Upper lobe of left lung (tissue), 6 donors: ENCODE results near the gene GCNA. TPM values are rescaled to one million over a fixed set of nuclear protein-coding genes. Genes with fewer than 3 reads are reported as not detected.
"Not testable (repeated sequence)": the region's sequence is repeated elsewhere in the genome, so short reads cannot be mapped to it uniquely, and the experiment has no call there.

Experiments
- ATAC-seq, 2 donors: fragments of 200-7000 bp; cut with Tn5 transposase; one replicate each; pipeline ENCODE4 v1.9.1; 2022; ENCODE audit warnings: mild to moderate bottlenecking in 2 of 2, moderate library complexity in 2 of 2; ENCODE audit not compliant: low FRiP score in 2 of 2
- DNase-seq, 2 donors: peaks; one replicate each; pipeline ENCODE4 v3.0.0-alpha.2; 2019 to 2020
- H3K27ac ChIP-seq, 4 donors: fragments of 200-600 bp; sonication (generic); one replicate each; pipeline ENCODE4 v1.5.1; 2016 to 2019
- H3K27me3 ChIP-seq, 4 donors: fragments of 200-600 bp; sonication (generic); one replicate each; pipeline ENCODE4 v1.5.1; 2017 to 2019
- H3K36me3 ChIP-seq, 4 donors: fragments of 200-600 bp; sonication (generic); one replicate each; pipeline ENCODE4 v1.5.1; 2016 to 2019
- H3K4me1 ChIP-seq, 4 donors: fragments of 200-600 bp; sonication (generic); one replicate each; pipeline ENCODE4 v1.5.1; 2018 to 2019
- H3K4me3 ChIP-seq, 4 donors: fragments of 200-600 bp; sonication (generic); one replicate each; pipeline ENCODE4 v1.5.1; 2017 to 2019; ENCODE audit warnings: mild to moderate bottlenecking in 2 of 4, moderate library complexity in 1 of 4
- H3K9me3 ChIP-seq, 4 donors: fragments of 200-600 bp; sonication (generic); one replicate each; pipeline ENCODE4 v1.5.1; 2018 to 2019
- EP300 ChIP-seq, 4 donors: sonication (generic); formaldehyde crosslinking; IDR thresholded peaks; one replicate each; pipeline ENCODE4 v1.5.1; 2017; ENCODE audit warnings: antibody characterized with exemption in 4 of 4, control low read depth in 2 of 4
- POLR2A ChIP-seq, 4 donors: fragments of 450-650 bp; IDR thresholded peaks; one replicate each; pipeline ENCODE4 v1.5.1; 2016 to 2017; ENCODE audit warnings: antibody characterized with exemption in 4 of 4, mild to moderate bottlenecking in 2 of 4
- POLR2AphosphoS5 ChIP-seq, 2 donors: sonication (generic); formaldehyde crosslinking; IDR thresholded peaks; one replicate each; pipeline ENCODE4 v1.5.1; 2017; ENCODE audit warnings: antibody characterized with exemption in 2 of 2
- WGBS, 2 donors: methylation state at CpG; one replicate each; pipeline ENCODE4 v1.1.5; 2017 to 2018; 5-methylcytosine and 5-hydroxymethylcytosine counted together
- total RNA-seq, 6 donors: library from RNA; depleted of rRNA in 4 of 6; stranded (reverse); fragments of >200 nt in 4 of 6; gene quantifications; one replicate each; pipeline versions ENCODE4 v1.1.0 to v1.2.1, GENCODE V29; 2016 to 2021
- TF ChIP-seq, protein P1 (sequence below), 6 experiments: fragments of 450-650 bp in 4 of 6; fragments of 200-600 bp in 2 of 6; sonication (generic) in 2 of 6; IDR thresholded peaks; one replicate each; pipeline ENCODE4 v1.5.1; 2016 to 2019; ENCODE audit warnings: antibody characterized with exemption in 6 of 6
- donor health status: DM: no; HTN: no; CAD: no; lungs with moderate emphysema.
- donor health status: DM: no; HTN: yes; CAD: no; lungs with severe emphysema.

GCNA gene
- total RNA-seq, 6 donors from 2014 or later = 1.1 to 7.3 (median 2.9) TPM

DNA sequence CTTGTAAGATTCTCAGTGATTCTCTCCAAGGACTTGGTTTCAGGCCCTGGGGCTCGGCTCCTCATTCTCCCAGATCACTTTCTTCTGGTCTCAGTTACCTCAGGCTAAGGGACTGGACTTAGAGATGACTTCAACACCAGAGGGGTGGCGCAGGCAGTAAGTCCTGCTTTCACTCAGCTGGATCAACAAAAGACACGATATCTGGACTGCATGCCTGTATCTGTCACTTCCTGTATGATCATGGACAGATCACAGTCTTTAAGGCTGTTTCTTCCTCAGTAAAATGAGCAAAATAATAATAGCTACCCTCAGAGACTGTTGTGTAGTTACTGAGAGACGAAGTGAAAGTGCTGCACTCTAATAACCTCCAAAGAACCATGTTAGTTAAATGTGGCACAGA, 59.6 kb downstream of the GCNA start:
- no peak overlapping the region for H3K27ac ChIP-seq
- no peaks in the 10 kb centered on the region for H3K36me3 ChIP-seq
- no peak for ATAC-seq
- H3K27me3 ChIP-seq = no peaks in the 10 kb centered on the region
- TF ChIP-seq POLR2AphosphoS5 (IDR thresholded peaks at IDR 0.05) (no peak), POLR2A (IDR thresholded peaks at IDR 0.05) (no peak), EP300 (IDR thresholded peaks at IDR 0.05) (no peak)
- TF ChIP-seq, protein P1, sequence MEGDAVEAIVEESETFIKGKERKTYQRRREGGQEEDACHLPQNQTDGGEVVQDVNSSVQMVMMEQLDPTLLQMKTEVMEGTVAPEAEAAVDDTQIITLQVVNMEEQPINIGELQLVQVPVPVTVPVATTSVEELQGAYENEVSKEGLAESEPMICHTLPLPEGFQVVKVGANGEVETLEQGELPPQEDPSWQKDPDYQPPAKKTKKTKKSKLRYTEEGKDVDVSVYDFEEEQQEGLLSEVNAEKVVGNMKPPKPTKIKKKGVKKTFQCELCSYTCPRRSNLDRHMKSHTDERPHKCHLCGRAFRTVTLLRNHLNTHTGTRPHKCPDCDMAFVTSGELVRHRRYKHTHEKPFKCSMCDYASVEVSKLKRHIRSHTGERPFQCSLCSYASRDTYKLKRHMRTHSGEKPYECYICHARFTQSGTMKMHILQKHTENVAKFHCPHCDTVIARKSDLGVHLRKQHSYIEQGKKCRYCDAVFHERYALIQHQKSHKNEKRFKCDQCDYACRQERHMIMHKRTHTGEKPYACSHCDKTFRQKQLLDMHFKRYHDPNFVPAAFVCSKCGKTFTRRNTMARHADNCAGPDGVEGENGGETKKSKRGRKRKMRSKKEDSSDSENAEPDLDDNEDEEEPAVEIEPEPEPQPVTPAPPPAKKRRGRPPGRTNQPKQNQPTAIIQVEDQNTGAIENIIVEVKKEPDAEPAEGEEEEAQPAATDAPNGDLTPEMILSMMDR (IDR thresholded peaks at IDR 0.05) = no peak
- peaks cover 0 to 5% (median 0%) of the 10 kb centered on the region in 4 donors for H3K4me1 ChIP-seq
- no peak for DNase-seq
- H3K4me3 ChIP-seq = no peak overlapping the region
- H3K9me3 ChIP-seq = no peaks in the 10 kb centered on the region
- WGBS, 2 donors = 25 to 66% methylated on average over 1 to 4 of the region's 4 CpGs

DNA sequence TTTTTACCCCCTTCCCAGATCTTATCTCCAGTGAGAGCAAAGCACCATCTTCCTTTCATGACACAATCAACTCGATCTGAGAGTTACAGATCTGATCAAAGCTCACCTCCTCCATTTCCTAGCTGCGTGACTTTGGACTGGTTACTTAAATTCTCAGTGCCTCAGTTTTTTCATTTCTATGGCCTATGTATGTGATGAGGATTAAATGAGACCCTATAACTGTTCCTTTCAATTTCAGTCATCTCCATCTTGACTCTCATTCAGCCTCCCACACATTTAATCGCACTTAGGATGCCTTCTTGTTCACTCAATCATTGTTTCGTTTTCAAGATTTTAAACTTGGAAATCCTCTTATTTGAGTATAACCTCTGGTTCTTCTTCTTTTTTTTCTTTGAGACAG, 60.2 kb downstream of the GCNA start:
- H3K27me3 ChIP-seq = no peaks in the 10 kb centered on the region
- no peaks in the 10 kb centered on the region for H3K9me3 ChIP-seq
- H3K4me3 ChIP-seq = no peak overlapping the region
- no peak overlapping the region for H3K27ac ChIP-seq
- DNase-seq = no peak
- WGBS, 2 donors = 58 to 79% methylated on average over 4 of the region's 4 CpGs
- H3K36me3 ChIP-seq = no peaks in the 10 kb centered on the region
- H3K4me1 ChIP-seq = peaks cover 0 to 1% (median 0%) of the 10 kb centered on the region in 4 donors
- TF ChIP-seq EP300 (IDR thresholded peaks at IDR 0.05) (no peak), POLR2AphosphoS5 (IDR thresholded peaks at IDR 0.05) (no peak), POLR2A (IDR thresholded peaks at IDR 0.05) (no peak)
- TF ChIP-seq, protein P1 (IDR thresholded peaks at IDR 0.05) = no peak
- ATAC-seq = no peak

DNA sequence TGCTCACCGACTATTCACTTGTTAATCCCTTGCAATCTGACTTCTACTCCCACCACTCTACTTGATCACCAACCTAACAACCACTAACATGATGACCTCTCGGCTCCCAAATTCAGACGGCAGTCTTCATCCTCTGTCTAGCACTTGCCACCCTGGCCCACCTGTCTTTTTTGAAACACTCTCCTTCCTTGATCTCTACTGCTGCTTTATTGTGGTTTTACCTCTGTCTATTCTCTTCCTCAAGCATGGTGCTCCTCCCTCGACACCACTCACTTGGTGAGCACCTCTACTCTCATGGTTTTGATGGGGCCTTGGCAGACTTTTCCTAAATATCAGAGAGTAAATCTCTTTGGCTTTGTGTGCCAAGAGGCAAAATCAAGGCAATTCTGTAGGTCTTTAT, 61.8 kb downstream of the GCNA start:
- whole genome bisulfite sequencing, 2 donors = 84 to 95% methylated on average over 4 of the region's 4 CpGs
- Histone ChIP-seq H3K9me3 (no peaks in the 10 kb centered on the region), H3K27ac (no peak overlapping the region), H3K4me1 (no peaks in the 10 kb centered on the region), H3K27me3 (no peaks in the 10 kb centered on the region), H3K4me3 (no peak overlapping the region), H3K36me3 (no peaks in the 10 kb centered on the region)
- no peak for DNase-seq
- ATAC-seq = no peak
- TF ChIP-seq POLR2A (IDR thresholded peaks at IDR 0.05) = no peak
- TF ChIP-seq, protein P1 (IDR thresholded peaks at IDR 0.05) = no peak
- TF ChIP-seq EP300 (IDR thresholded peaks at IDR 0.05) = no peak
- TF ChIP-seq POLR2AphosphoS5 (IDR thresholded peaks at IDR 0.05) = no peak

DNA sequence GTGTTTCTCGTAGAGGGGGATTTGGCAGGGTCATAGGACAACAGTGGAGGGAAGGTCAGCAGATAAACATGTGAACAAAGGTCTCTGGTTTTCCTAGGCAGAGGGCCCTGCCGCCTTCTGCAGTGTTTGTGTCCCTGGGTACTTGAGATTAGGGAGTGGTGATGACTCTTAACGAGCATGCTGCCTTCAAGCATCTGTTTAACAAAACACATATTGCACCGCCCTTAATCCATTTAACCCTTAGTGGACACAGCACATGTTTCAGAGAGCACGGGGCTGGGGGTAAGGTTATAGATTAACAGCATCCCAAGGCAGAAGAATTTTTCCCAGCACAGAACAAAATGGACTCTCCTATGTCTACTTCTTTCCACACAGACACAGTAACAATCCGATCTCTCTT, 66.2 kb downstream of the GCNA start:
- WGBS, 2 donors = 61 to 73% methylated on average over 5 to 6 of the region's 6 CpGs
- not testable (repeated sequence) for H3K4me3 ChIP-seq, DNase-seq, H3K36me3 ChIP-seq, H3K4me1 ChIP-seq, H3K27ac ChIP-seq, H3K9me3 ChIP-seq, H3K27me3 ChIP-seq, ATAC-seq

DNA sequence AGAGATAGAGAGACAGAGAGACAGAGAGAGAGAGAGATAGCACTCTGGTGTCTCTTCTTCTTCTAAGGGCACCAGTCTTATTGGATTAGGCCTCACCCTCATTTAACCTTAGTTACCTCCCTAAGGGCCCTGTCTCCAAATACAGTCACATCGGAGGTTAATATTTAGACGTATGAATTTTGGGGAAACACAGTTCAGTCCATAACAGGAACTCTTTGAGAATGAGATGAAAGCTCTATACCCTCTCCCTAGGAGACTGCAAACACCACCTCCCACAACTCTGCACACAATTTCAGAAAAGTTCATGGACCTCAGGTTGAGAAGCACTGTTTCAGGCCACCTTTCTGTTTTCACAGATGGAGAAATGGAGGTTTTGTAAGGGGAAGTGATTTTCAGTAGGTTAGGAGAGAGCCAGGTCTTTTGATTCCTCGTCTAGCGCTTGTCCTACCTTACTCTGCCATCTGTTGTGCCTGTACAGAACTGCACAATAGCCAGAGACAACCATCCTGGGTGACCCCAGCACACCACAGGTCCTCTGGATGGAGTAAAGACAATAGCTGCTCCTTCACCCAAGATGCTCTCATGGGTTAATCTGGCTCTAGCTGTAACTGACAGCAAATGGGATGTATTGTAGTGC, 72.2 kb downstream of the GCNA start:
- 55% methylated on average over 4 of the region's 4 CpGs; no CpG with 5 or more reads in 1 of the 2 donors for WGBS, 2 donors
- TF ChIP-seq POLR2AphosphoS5 (IDR thresholded peaks at IDR 0.05) = no peak
- TF ChIP-seq, protein P1 (IDR thresholded peaks at IDR 0.05) = peak in 3 of 6 experiments; percentile 15 to 22 (median 21)
- peak in 1 of 2 donors; percentile 72 for ATAC-seq
- no peaks in the 10 kb centered on the region for H3K36me3 ChIP-seq
- no peaks in the 10 kb centered on the region for H3K27me3 ChIP-seq
- no peak overlapping the region for H3K4me3 ChIP-seq
- H3K27ac ChIP-seq = no peak overlapping the region
- no peaks in the 10 kb centered on the region for H3K4me1 ChIP-seq
- no peaks in the 10 kb centered on the region for H3K9me3 ChIP-seq
- no peak for DNase-seq
